ENCODE data around the gene SLC44A3. TPM values are rescaled to one million over a fixed set of nuclear protein-coding genes. Genes with fewer than 3 reads are reported as not detected.

The SLC44A3 gene
- total RNA-seq, 4 donors from 2014 or later, result 4.0 to 6.7 (median 5.4) TPM

- no peak for TF ChIP-seq POLR2A (IDR thresholded peaks at IDR 0.05)
- no peak for TF ChIP-seq CTCF (IDR thresholded peaks at IDR 0.05)
- WGBS, 2 donors, result 23 to 28% methylated on average over 1 of the region's 1 CpG
- DNase-seq, result no peak
- no peaks in the 10 kb centered on the region for H3K9me3 ChIP-seq
- peaks cover 6 to 7% of the 10 kb centered on the region in 2 donors for H3K4me1 ChIP-seq
- H3K27ac ChIP-seq, result no peak overlapping the region
- no peak overlapping the region for H3K4me3 ChIP-seq (replicated peaks in 1 of 3)
- intact Hi-C loops (cut with DNase I), result no loop called here
- no peaks in the 10 kb centered on the region for H3K27me3 ChIP-seq
- H3K36me3 ChIP-seq, result no peaks in the 10 kb centered on the region
These were observed 4.1 kb upstream of the SLC44A3 start for GRCh38 chr1:94816030-94816429.

- no peaks in the 10 kb centered on the region for H3K27me3 ChIP-seq
- no peak for DNase-seq
- no peaks in the 10 kb centered on the region for H3K36me3 ChIP-seq
- intact Hi-C loops (cut with DNase I), result no loop called here
- H3K27ac ChIP-seq, result no peak overlapping the region
- H3K9me3 ChIP-seq, result no peaks in the 10 kb centered on the region
- no peak overlapping the region for H3K4me3 ChIP-seq (replicated peaks in 1 of 3)
- H3K4me1 ChIP-seq, result peaks cover 6 to 13% of the 10 kb centered on the region in 2 donors
- TF ChIP-seq POLR2A (IDR thresholded peaks at IDR 0.05) (no peak), CTCF (IDR thresholded peaks at IDR 0.05) (no peak)
- 93 to 94% methylated on average over 2 of the region's 2 CpGs for WGBS, 2 donors
These were observed 2.4 kb upstream of the SLC44A3 start for GRCh38 chr1:94817712-94818111.

- no peaks in the 10 kb centered on the region for H3K9me3 ChIP-seq
- H3K27me3 ChIP-seq, result no peaks in the 10 kb centered on the region
- H3K27ac ChIP-seq, result peak overlapping the region in 2 of 3 donors; percentile 48 to 72
- intact Hi-C loops (cut with DNase I), result no loop called here
- DNase-seq, result no peak
- peaks cover 6 to 13% of the 10 kb centered on the region in 2 donors for H3K4me1 ChIP-seq
- WGBS, 2 donors, result 42 to 53% methylated on average over 14 of the region's 14 CpGs
- H3K4me3 ChIP-seq (replicated peaks in 1 of 3), result peak overlapping the region in 2 of 3 donors; percentile 57 to 66
- TF ChIP-seq POLR2A (IDR thresholded peaks at IDR 0.05), result no peak
- no peak for TF ChIP-seq CTCF (IDR thresholded peaks at IDR 0.05)
- no peaks in the 10 kb centered on the region for H3K36me3 ChIP-seq
These were observed 766 bp upstream of the SLC44A3 start for GRCh38 chr1:94819238-94819944.

GRCh38 chr1:94820936-94821335 lies 779 bp downstream of the SLC44A3 start:
- H3K27ac ChIP-seq, result peak overlapping the region in 2 of 3 donors; percentile 11 to 41
- no peaks in the 10 kb centered on the region for H3K36me3 ChIP-seq
- intact Hi-C loops (cut with DNase I), result no loop called here
- H3K4me1 ChIP-seq, result peaks cover 10 to 13% of the 10 kb centered on the region in 2 donors
- H3K27me3 ChIP-seq, result no peaks in the 10 kb centered on the region
- TF ChIP-seq CTCF (IDR thresholded peaks at IDR 0.05) (no peak), POLR2A (IDR thresholded peaks at IDR 0.05) (no peak)
- WGBS, 2 donors, result 30 to 32% methylated on average over 7 of the region's 7 CpGs
- DNase-seq, result no peak
- H3K4me3 ChIP-seq (replicated peaks in 1 of 3), result peak overlapping the region in 2 of 3 donors; percentile 66 to 74
- H3K9me3 ChIP-seq, result no peaks in the 10 kb centered on the region

- no peak overlapping the region for H3K27ac ChIP-seq
- TF ChIP-seq CTCF (IDR thresholded peaks at IDR 0.05) (no peak), POLR2A (IDR thresholded peaks at IDR 0.05) (no peak)
- WGBS, 2 donors, result 93 to 94% methylated on average over 9 of the region's 9 CpGs
- no peak overlapping the region for H3K4me3 ChIP-seq (replicated peaks in 1 of 3)
- H3K27me3 ChIP-seq, result no peaks in the 10 kb centered on the region
- DNase-seq, result no peak
- intact Hi-C loops (cut with DNase I), result no loop called here
- no peaks in the 10 kb centered on the region for H3K36me3 ChIP-seq
- peaks cover 10 to 13% of the 10 kb centered on the region in 2 donors for H3K4me1 ChIP-seq
- no peaks in the 10 kb centered on the region for H3K9me3 ChIP-seq
These were observed 1.6 kb downstream of the SLC44A3 start for GRCh38 chr1:94821636-94822305.
